GM19351 (cell line): ENCODE data around the gene CNGB1.

Source experiments
- ATAC-seq: cut with Tn5 transposase; IDR thresholded peaks from one replicate; pipeline ENCODE4 v1.9.1; 2021; ENCODE audit warnings: mild to moderate bottlenecking, moderate library complexity; ENCODE audit not compliant: unreplicated experiment

CNGB1 gene

GRCh38 chr16:57834936-57835335, 136.0 kb downstream of the CNGB1 start:
- no peak for ATAC-seq
